GM23338 (cell line): ENCODE measurements around the gene ANKRD6.

Experiments
- CREB1 ChIP-seq: fragments of 250-450 bp; sonication (Bioruptor Pico); IDR thresholded peaks from 2 replicates; pipeline ENCODE4 v1.5.0; 2020; ENCODE audit warnings: low read depth, mild to moderate bottlenecking, moderate library complexity
- CTCF ChIP-seq, 2 experiments: fragments of 200-600 bp in 1 of 2; sonication (generic) in 1 of 2; conservative IDR thresholded peaks; 2 replicates each; pipeline versions ENCODE4 v1.5.1 to v1.6.1; 2016 to 2017; ENCODE audit warnings: antibody characterized with exemption in 2 of 2, low read depth in 2 of 2, mild to moderate bottlenecking in 2 of 2, moderate library complexity in 1 of 2
- ETS1 ChIP-seq: IDR thresholded peaks from 2 replicates; pipeline ENCODE4 v1.6.1; 2016; ENCODE audit warnings: antibody characterized with exemption
- EZH2 ChIP-seq: fragments of 200-600 bp; sonication (generic); IDR thresholded peaks from one replicate; pipeline ENCODE4 v1.8.0; 2017; ENCODE audit warnings: antibody characterized with exemption, mild to moderate bottlenecking, low read depth; ENCODE audit not compliant: unreplicated experiment
- EZH2phosphoT487 ChIP-seq: fragments of 200-600 bp; sonication (generic); IDR thresholded peaks from one replicate; pipeline ENCODE4 v1.8.1; 2018; ENCODE audit warnings: antibody characterized with exemption; ENCODE audit not compliant: unreplicated experiment
- JUNB ChIP-seq: IDR thresholded peaks from one replicate; pipeline ENCODE4 v1.6.1; 2016; ENCODE audit warnings: antibody characterized with exemption; ENCODE audit not compliant: unreplicated experiment
- NANOG ChIP-seq: IDR thresholded peaks from 2 replicates; pipeline ENCODE4 v1.6.1; 2016; ENCODE audit warnings: antibody characterized with exemption, borderline replicate concordance
- POLR2AphosphoS5 ChIP-seq: IDR thresholded peaks from 2 replicates; pipeline ENCODE4 v1.6.1; 2016; ENCODE audit warnings: antibody characterized with exemption, low read depth
- REST ChIP-seq: IDR thresholded peaks from one replicate; pipeline ENCODE4 v1.6.1; 2018; ENCODE audit warnings: antibody characterized with exemption; ENCODE audit not compliant: unreplicated experiment
- STAT1 ChIP-seq: IDR thresholded peaks from one replicate; pipeline ENCODE4 v1.6.1; 2016; ENCODE audit warnings: antibody characterized with exemption; ENCODE audit not compliant: unreplicated experiment
- ZNF114 ChIP-seq: fragments of 250-450 bp; sonication (Bioruptor Pico); IDR thresholded peaks from 2 replicates; pipeline ENCODE4 v1.5.0; 2020; ENCODE audit warnings: mild to moderate bottlenecking, moderate library complexity
- ZNF462 ChIP-seq: fragments of 250-450 bp; sonication (Bioruptor Pico); IDR thresholded peaks from 2 replicates; pipeline ENCODE4 v1.5.0; 2020; ENCODE audit warnings: mild to moderate bottlenecking, moderate library complexity

- TF ChIP-seq CTCF (conservative IDR thresholded peaks at IDR 0.05; ENCODE audit: low read depth in 2 of 2) (no peak), POLR2AphosphoS5 (no peak), EZH2 (no peak), EZH2phosphoT487 (no peak), REST (no peak), JUNB (no peak), STAT1 (no peak), CREB1 (CRISPR knock-in tag) (no peak), ZNF462 (no peak), NANOG (no peak), ZNF114 (CRISPR knock-in tag) (no peak), ETS1 (no peak)
Measured at GRCh38 chr6:89439014-89439413, 6.1 kb downstream of the ANKRD6 start.
